HEK293 (cell line): ENCODE results near the gene GPR3.

Source experiments
- CTCF ChIA-PET: fragments of 350-600 bp; formaldehyde crosslinking; extraction: SDS; loops from one replicate; lab custom pipeline; 2021; ENCODE audit warnings: antibody characterized with exemption; lab: Yijun Ruan, JAX
- POLR2A ChIA-PET: fragments of 300-600 bp; formaldehyde crosslinking; extraction: SDS; loops from one replicate; lab custom pipeline; 2020; ENCODE audit warnings: antibody characterized with exemption, inconsistent platforms; lab: Yijun Ruan, JAX
- H3K27ac ChIP-seq: fragments of 200-500 bp; sonication (Bioruptor generic); 2 replicates; pipeline ENCODE4 v1.5.1; 2014; ENCODE audit warnings: low read depth, low read length, control low read depth, inconsistent platforms; ENCODE audit errors: extremely low read depth
- H3K36me3 ChIP-seq, 2 experiments: fragments of 200-500 bp in 1 of 2; sonication (Bioruptor generic) in 1 of 2; 1 replicate in 1 of 2; 2 replicates in 1 of 2; pipeline ENCODE4 v1.5.1; 2014 to 2017; ENCODE audit warnings: inconsistent platforms in 2 of 2, low read length in 2 of 2; ENCODE audit not compliant: control insufficient read depth in 2 of 2, insufficient read depth in 1 of 2
- H3K4me1 ChIP-seq: fragments of 200-500 bp; sonication (Bioruptor generic); 2 replicates; pipeline ENCODE4 v1.5.1; 2014; ENCODE audit warnings: mild to moderate bottlenecking, low read length, inconsistent platforms; ENCODE audit not compliant: control insufficient read depth, insufficient read depth
- H3K4me3 ChIP-seq: 2 replicates; pipeline ENCODE4 v1.5.1; 2011; ENCODE audit warnings: low read depth, mild to moderate bottlenecking, control low read depth, low read length, moderate library complexity
- H3K9me3 ChIP-seq: fragments of 200-500 bp; sonication (Bioruptor generic); 2 replicates; pipeline ENCODE4 v1.5.1; 2014; ENCODE audit warnings: low read depth, low read length, inconsistent platforms; ENCODE audit not compliant: control insufficient read depth, insufficient read depth
- KLF1 ChIP-seq: fragments of 450-650 bp; formaldehyde crosslinking; IDR thresholded peaks from 2 replicates; pipeline ENCODE4 v1.5.1; 2016; ENCODE audit warnings: missing biosample characterization, missing genetic modification characterization
- PATZ1 ChIP-seq: fragments of 450-650 bp; formaldehyde crosslinking; IDR thresholded peaks from 2 replicates; pipeline ENCODE4 v1.5.1; 2016; ENCODE audit warnings: missing biosample characterization, missing genetic modification characterization
- SALL2 ChIP-seq: fragments of 450-650 bp; formaldehyde crosslinking; IDR thresholded peaks from 2 replicates; pipeline ENCODE4 v1.5.0; 2017; ENCODE audit warnings: missing biosample characterization, mild to moderate bottlenecking, missing genetic modification characterization, borderline replicate concordance
- WT1 ChIP-seq: fragments of 450-650 bp; formaldehyde crosslinking; IDR thresholded peaks from 2 replicates; pipeline ENCODE4 v1.5.1; 2016; ENCODE audit warnings: missing biosample characterization, missing genetic modification characterization
- ZBTB1 ChIP-seq: fragments of 450-650 bp; formaldehyde crosslinking; IDR thresholded peaks from 2 replicates; pipeline ENCODE4 v1.5.1; 2016; ENCODE audit warnings: missing biosample characterization, missing genetic modification characterization
- ZBTB10 ChIP-seq: fragments of 450-650 bp; formaldehyde crosslinking; IDR thresholded peaks from 2 replicates; pipeline ENCODE4 v1.5.1; 2016; ENCODE audit warnings: missing biosample characterization, missing genetic modification characterization
- ZBTB44 ChIP-seq: fragments of 450-650 bp; IDR thresholded peaks from 2 replicates; pipeline ENCODE4 v1.5.1; 2018; ENCODE audit warnings: missing biosample characterization, mild to moderate bottlenecking, missing genetic modification characterization
- ZFP3 ChIP-seq: fragments of 450-650 bp; formaldehyde crosslinking; IDR thresholded peaks from 2 replicates; pipeline ENCODE4 v1.5.1; 2016; ENCODE audit warnings: low read depth, missing biosample characterization, missing genetic modification characterization
- ZNF239 ChIP-seq: fragments of 450-650 bp; formaldehyde crosslinking; IDR thresholded peaks from 2 replicates; pipeline ENCODE4 v1.5.1; 2016; ENCODE audit warnings: missing biosample characterization, missing genetic modification characterization
- ZNF248 ChIP-seq: fragments of 450-650 bp; formaldehyde crosslinking; IDR thresholded peaks from 2 replicates; pipeline ENCODE4 v1.5.1; 2017; ENCODE audit warnings: missing biosample characterization, missing genetic modification characterization
- ZNF433 ChIP-seq: fragments of 450-650 bp; formaldehyde crosslinking; IDR thresholded peaks from 2 replicates; pipeline ENCODE4 v1.5.1; 2016; ENCODE audit warnings: missing biosample characterization, missing genetic modification characterization, low read depth
- ZNF596 ChIP-seq: fragments of 450-650 bp; IDR thresholded peaks from 2 replicates; pipeline ENCODE4 v1.5.0; 2018; ENCODE audit warnings: missing biosample characterization, mild to moderate bottlenecking, missing genetic modification characterization, moderate library complexity
- ZNF664 ChIP-seq: fragments of 450-650 bp; formaldehyde crosslinking; IDR thresholded peaks from 2 replicates; pipeline ENCODE4 v1.5.1; 2016; ENCODE audit warnings: missing biosample characterization, missing genetic modification characterization
- ZNF768 ChIP-seq: fragments of 450-650 bp; formaldehyde crosslinking; IDR thresholded peaks from 2 replicates; pipeline ENCODE4 v1.5.1; 2018; ENCODE audit warnings: missing biosample characterization, mild to moderate bottlenecking, missing genetic modification characterization
- ZNF776 ChIP-seq: fragments of 450-650 bp; formaldehyde crosslinking; IDR thresholded peaks from 2 replicates; pipeline ENCODE4 v1.5.0; 2017; ENCODE audit warnings: missing biosample characterization, missing genetic modification characterization, borderline replicate concordance
- TF ChIP-seq, protein P1 (sequence below): fragments of 450-650 bp; formaldehyde crosslinking; IDR thresholded peaks from 2 replicates; pipeline ENCODE4 v1.5.1; 2016; ENCODE audit warnings: missing biosample characterization, missing genetic modification characterization
- TF ChIP-seq, protein P2 (sequence below): fragments of 450-650 bp; formaldehyde crosslinking; IDR thresholded peaks from 2 replicates; pipeline ENCODE4 v1.5.1; 2016; ENCODE audit warnings: missing biosample characterization, missing genetic modification characterization
- TF ChIP-seq, protein P3 (sequence below): fragments of 450-650 bp; formaldehyde crosslinking; IDR thresholded peaks from 2 replicates; pipeline ENCODE4 v1.5.1; 2016; ENCODE audit warnings: missing biosample characterization, missing genetic modification characterization
- TF ChIP-seq, protein P4 (sequence below): fragments of 450-650 bp; formaldehyde crosslinking; IDR thresholded peaks from 2 replicates; pipeline ENCODE4 v1.5.1; 2016; ENCODE audit warnings: missing biosample characterization, missing genetic modification characterization

The GPR3 gene

DNA sequence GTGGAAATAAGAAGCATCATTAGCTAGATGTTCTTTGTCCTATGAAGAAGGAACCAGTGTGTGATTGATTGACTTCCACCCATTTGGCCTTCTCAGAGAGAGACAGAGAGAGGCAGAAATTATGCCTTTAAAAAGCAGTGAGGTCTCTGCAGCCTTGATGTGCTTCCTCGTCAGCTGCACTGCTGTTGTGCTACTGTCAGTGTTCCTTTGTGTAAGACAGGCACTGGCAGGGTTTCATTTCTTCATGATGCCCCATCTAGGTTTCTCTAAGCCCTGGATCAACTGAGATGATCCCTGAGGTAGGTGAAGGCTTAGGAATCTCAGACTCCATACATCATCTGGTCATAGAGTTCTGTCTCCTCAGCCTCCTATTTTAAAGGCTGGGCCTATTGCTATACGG lies 34.9 kb downstream of the GPR3 start (continued):
- TF ChIP-seq PATZ1 (tag by site-specific recombination) (no peak), ZNF664 (tag by site-specific recombination) (no peak), ZNF596 (tag by site-specific recombination) (no peak)
- TF ChIP-seq, protein P1, sequence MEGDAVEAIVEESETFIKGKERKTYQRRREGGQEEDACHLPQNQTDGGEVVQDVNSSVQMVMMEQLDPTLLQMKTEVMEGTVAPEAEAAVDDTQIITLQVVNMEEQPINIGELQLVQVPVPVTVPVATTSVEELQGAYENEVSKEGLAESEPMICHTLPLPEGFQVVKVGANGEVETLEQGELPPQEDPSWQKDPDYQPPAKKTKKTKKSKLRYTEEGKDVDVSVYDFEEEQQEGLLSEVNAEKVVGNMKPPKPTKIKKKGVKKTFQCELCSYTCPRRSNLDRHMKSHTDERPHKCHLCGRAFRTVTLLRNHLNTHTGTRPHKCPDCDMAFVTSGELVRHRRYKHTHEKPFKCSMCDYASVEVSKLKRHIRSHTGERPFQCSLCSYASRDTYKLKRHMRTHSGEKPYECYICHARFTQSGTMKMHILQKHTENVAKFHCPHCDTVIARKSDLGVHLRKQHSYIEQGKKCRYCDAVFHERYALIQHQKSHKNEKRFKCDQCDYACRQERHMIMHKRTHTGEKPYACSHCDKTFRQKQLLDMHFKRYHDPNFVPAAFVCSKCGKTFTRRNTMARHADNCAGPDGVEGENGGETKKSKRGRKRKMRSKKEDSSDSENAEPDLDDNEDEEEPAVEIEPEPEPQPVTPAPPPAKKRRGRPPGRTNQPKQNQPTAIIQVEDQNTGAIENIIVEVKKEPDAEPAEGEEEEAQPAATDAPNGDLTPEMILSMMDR, result no peak
- TF ChIP-seq, all 188 proteins: peak for 0

GRCh38 chr1:27427816-27428315 lies 35.4 kb downstream of the GPR3 start:
- Histone ChIP-seq H3K9me3 (no peaks in the 10 kb centered on the region), H3K4me3 (no peak overlapping the region), H3K27ac (no peak overlapping the region), H3K4me1 (no peaks in the 10 kb centered on the region), H3K36me3 (peaks cover 0 to 36% of the 10 kb centered on the region in 2 experiments; a peak in 2 of 3 replicates)
- TF ChIP-seq WT1 (no peak), ZNF768 (tag by site-specific recombination) (no peak), ZNF248 (no peak), ZNF776 (tag by site-specific recombination) (no peak), KLF1 (tag by site-specific recombination) (no peak), ZBTB1 (no peak), ZBTB44 (tag by site-specific recombination) (no peak), ZNF239 (no peak), ZFP3 (tag by site-specific recombination) (no peak), ZNF433 (no peak), ZBTB10 (tag by site-specific recombination) (no peak), SALL2 (no peak)
- TF ChIP-seq, protein P2, sequence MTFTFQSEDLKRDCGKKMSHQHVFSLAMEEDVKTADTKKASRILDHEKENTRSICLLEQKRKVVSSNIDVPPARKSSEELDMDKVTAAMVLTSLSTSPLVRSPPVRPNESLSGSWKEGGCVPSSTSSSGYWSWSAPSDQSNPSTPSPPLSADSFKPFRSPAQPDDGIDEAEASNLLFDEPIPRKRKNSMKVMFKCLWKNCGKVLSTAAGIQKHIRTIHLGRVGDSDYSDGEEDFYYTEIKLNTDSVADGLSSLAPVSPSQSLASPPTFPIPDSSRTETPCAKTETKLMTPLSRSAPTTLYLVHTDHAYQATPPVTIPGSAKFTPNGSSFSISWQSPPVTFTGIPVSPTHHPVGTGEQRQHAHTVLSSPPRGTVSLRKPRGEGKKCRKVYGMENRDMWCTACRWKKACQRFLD (tag by site-specific recombination), result no peak
- TF ChIP-seq, protein P3, sequence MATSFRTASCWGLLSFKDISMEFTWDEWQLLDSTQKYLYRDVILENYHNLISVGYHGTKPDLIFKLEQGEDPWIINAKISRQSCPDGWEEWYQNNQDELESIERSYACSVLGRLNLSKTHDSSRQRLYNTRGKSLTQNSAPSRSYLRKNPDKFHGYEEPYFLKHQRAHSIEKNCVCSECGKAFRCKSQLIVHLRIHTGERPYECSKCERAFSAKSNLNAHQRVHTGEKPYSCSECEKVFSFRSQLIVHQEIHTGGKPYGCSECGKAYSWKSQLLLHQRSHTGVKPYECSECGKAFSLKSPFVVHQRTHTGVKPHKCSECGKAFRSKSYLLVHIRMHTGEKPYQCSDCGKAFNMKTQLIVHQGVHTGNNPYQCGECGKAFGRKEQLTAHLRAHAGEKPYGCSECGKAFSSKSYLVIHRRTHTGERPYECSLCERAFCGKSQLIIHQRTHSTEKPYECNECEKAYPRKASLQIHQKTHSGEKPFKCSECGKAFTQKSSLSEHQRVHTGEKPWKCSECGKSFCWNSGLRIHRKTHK, result no peak
- TF ChIP-seq, protein P4, sequence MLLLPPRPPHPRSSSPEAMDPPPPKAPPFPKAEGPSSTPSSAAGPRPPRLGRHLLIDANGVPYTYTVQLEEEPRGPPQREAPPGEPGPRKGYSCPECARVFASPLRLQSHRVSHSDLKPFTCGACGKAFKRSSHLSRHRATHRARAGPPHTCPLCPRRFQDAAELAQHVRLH (tag by site-specific recombination), result no peak
- ChIA-PET CTCF (interaction anchor here (0.8 to 4.8 kb wide), 5 partner anchors 8 to 180 kb away, joined by 3 to 22 read pairs (median 4); no protein-coding TSS in a partner anchor), POLR2A (interaction anchor here (1.1 kb wide), 1 partner anchor 11 kb away, joined by 3 read pairs; no protein-coding TSS in a partner anchor)
